ENCODE data around the gene RB1.

Gene RB1

DNA sequence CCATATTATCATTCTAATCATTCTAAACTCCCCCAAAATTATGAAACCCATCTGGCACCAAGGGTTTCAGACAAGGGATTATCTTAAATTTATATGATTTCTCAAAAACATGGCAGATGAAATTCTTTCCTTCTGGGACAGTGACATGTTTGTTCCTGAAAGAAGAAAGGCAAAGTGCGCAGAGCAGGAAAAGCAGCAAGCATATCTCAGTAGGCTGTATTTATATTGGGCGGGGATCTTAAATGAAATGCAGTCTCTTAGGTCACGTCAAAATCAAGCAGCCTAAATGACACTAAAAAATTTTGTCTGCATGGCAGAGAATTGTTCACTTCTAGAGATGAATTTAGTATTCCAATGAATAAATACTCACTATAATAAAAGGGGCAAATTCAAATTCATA, 180.0 kb downstream of the RB1 start:
- Mint-ChIP-seq H3K9me3 (no peaks in the 10 kb centered on the region), H3K36me3 (ENCODE audit: low read depth) (peaks cover 77% of the 10 kb centered on the region), H3K27me3 (no peaks in the 10 kb centered on the region), H3K27ac (no peak overlapping the region), H3K4me3 (no peak overlapping the region), H3K4me1 (ENCODE audit: low read depth) (peaks cover 48% of the 10 kb centered on the region)
- intact Hi-C loops (cut with micrococcal nuclease): loop anchor here (5.0 kb wide), 1 partner anchor 36 kb away; no protein-coding TSS in a partner anchor

DNA sequence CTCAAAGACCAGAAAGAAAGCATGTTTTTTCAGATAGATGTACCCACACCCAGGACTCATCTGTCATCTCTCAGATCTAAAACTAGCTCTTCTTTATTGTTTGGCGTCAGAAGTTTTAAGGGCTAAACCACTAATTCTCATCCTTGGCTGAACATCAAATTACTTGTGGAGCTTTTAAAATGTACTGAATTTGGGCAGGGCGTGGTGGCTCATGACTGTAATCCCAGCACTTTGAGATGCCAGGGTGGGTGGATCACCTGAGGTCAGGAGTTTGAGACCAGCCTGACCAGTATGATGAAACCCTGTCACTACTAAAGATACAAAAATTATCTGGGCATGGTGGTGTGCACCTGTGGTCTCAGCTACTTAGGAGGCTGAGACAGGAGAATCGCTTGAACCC, 181.9 kb downstream of the RB1 start:
- peaks cover 78% of the 10 kb centered on the region for H3K36me3 Mint-ChIP-seq (ENCODE audit: low read depth)

GRCh38 chr13:48486362-48486761, 182.8 kb downstream of the RB1 start:
- Mint-ChIP-seq H3K4me3 (no peak overlapping the region), H3K9me3 (no peaks in the 10 kb centered on the region), H3K27me3 (no peaks in the 10 kb centered on the region), H3K4me1 (ENCODE audit: low read depth) (peaks cover 53% of the 10 kb centered on the region), H3K27ac (peak overlapping the region; percentile 62), H3K36me3 (ENCODE audit: low read depth) (peaks cover 73% of the 10 kb centered on the region)
- intact Hi-C loops (cut with micrococcal nuclease): no loop called here

More for the DNA sequence above, 181.9 kb downstream of the RB1 start:
- Mint-ChIP-seq H3K27me3 (no peaks in the 10 kb centered on the region), H3K4me3 (no peak overlapping the region), H3K9me3 (no peaks in the 10 kb centered on the region), H3K27ac (peak overlapping the region; percentile 62), H3K4me1 (ENCODE audit: low read depth) (peaks cover 53% of the 10 kb centered on the region)
- intact Hi-C loops (cut with micrococcal nuclease): no loop called here

DNA sequence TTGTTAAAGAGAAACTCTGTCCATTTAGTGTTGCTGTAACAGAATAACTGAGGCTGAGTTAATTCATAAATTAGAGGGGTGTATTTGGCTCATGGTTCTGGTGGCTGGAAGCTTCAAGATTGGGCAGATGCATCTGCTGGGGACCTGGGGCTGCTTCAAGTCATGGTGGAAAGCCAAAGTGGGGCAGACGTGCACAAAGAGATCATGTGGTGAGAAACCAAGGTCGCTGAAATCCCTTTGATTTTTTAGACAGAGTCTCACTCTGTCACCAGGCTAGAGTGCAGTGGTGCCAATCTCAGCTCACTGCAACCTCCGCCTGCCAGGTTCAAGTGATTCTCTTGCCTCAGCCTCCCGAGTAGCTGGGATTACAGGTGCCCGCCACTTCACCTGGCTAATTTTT, 183.3 kb downstream of the RB1 start:
- H3K4me3 Mint-ChIP-seq: no peak overlapping the region
- no peaks in the 10 kb centered on the region for H3K27me3 Mint-ChIP-seq
- peak overlapping the region; percentile 62 for H3K27ac Mint-ChIP-seq
- intact Hi-C loops (cut with micrococcal nuclease): no loop called here
- peaks cover 69% of the 10 kb centered on the region for H3K36me3 Mint-ChIP-seq (ENCODE audit: low read depth)
- H3K4me1 Mint-ChIP-seq (ENCODE audit: low read depth): peaks cover 52% of the 10 kb centered on the region
- H3K9me3 Mint-ChIP-seq: no peaks in the 10 kb centered on the region

- no peak overlapping the region for H3K4me3 Mint-ChIP-seq
- H3K27me3 Mint-ChIP-seq: no peaks in the 10 kb centered on the region
- peaks cover 57% of the 10 kb centered on the region for H3K36me3 Mint-ChIP-seq (ENCODE audit: low read depth)
- H3K4me1 Mint-ChIP-seq (ENCODE audit: low read depth): peaks cover 41% of the 10 kb centered on the region
- no peak overlapping the region for H3K27ac Mint-ChIP-seq
- H3K9me3 Mint-ChIP-seq: no peaks in the 10 kb centered on the region
- intact Hi-C loops (cut with micrococcal nuclease): no loop called here
Observed at GRCh38 chr13:48487968-48488367, 184.4 kb downstream of the RB1 start.

- H3K4me3 Mint-ChIP-seq: peak overlapping the region; percentile 35
- intact Hi-C loops (cut with micrococcal nuclease): no loop called here
- H3K27ac Mint-ChIP-seq: no peak overlapping the region
- H3K36me3 Mint-ChIP-seq (ENCODE audit: low read depth): peaks cover 54% of the 10 kb centered on the region
- H3K9me3 Mint-ChIP-seq: no peaks in the 10 kb centered on the region
- no peaks in the 10 kb centered on the region for H3K27me3 Mint-ChIP-seq
- peaks cover 38% of the 10 kb centered on the region for H3K4me1 Mint-ChIP-seq (ENCODE audit: low read depth)
Observed at GRCh38 chr13:48488995-48489394, 185.4 kb downstream of the RB1 start.

DNA sequence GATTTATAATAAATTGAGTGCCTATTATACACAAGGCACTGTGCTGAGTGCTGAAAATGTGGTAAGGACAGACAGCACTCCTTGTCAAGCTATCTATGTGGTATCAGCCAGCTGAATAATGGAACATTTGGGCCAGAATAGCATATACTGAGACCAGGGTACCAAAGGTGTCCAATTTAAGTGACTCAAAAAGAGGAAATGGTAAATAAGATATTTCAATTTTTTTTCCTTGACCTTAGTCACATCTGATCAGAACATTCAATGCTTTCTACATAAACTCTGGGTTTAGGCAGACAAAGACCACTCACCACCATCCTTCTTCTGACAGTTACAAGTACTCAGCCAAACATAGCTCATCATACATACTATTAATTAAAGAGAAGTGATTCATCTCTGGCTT, 186.1 kb downstream of the RB1 start:
- intact Hi-C loops (cut with micrococcal nuclease): loop anchor here (5.0 kb wide), 3 partner anchors 43 to 88 kb away; partner anchors contain the start of genes LPAR6 and RCBTB2
- Mint-ChIP-seq H3K4me1 (ENCODE audit: low read depth) (peaks cover 38% of the 10 kb centered on the region), H3K27ac (no peak overlapping the region)

GRCh38 chr13:48490241-48490640, 186.7 kb downstream of the RB1 start:
- H3K9me3 Mint-ChIP-seq: no peaks in the 10 kb centered on the region
- peak overlapping the region; percentile 30 for H3K4me3 Mint-ChIP-seq
- peaks cover 54% of the 10 kb centered on the region for H3K36me3 Mint-ChIP-seq (ENCODE audit: low read depth)
- H3K27ac Mint-ChIP-seq: no peak overlapping the region
- intact Hi-C loops (cut with micrococcal nuclease): loop anchor here (5.0 kb wide), 3 partner anchors 42 to 87 kb away; partner anchors contain the start of genes LPAR6 and RCBTB2
- H3K4me1 Mint-ChIP-seq (ENCODE audit: low read depth): peaks cover 32% of the 10 kb centered on the region
- no peaks in the 10 kb centered on the region for H3K27me3 Mint-ChIP-seq

More for the DNA sequence above, 186.1 kb downstream of the RB1 start:
- peaks cover 54% of the 10 kb centered on the region for H3K36me3 Mint-ChIP-seq (ENCODE audit: low read depth)
- no peaks in the 10 kb centered on the region for H3K9me3 Mint-ChIP-seq
- H3K4me3 Mint-ChIP-seq: peak overlapping the region; percentile 14
- no peaks in the 10 kb centered on the region for H3K27me3 Mint-ChIP-seq

DNA sequence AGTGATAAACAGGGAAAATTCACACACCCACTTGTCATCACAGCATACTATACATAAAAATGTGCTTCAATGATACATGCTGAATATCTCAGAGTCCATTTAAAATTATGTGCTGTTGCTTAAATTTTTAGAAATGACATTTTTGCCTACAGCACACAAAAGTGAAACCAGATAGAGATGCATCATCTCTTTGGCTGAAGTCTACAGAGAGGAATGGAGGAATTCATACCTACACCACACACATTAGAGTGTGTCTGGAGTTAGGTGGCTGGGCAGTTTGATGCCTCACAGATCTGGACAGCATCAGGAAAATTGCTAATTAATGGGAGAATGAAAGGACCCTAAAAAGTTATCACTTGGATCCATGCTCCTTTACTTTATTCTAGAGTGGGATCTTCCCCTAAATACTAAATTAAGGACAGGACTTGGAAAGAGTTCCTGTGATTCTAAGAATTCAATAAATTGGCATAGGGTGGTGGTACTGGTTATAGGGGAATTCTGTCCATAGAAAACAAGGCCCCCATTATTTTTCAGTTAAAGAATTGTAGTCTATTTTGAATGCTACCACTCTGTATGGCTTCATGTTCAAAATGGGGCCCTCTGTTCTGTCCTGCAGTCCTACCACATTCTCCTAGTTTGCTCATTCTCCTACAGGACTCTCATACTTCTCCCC, 188.0 kb downstream of the RB1 start:
- peaks cover 53% of the 10 kb centered on the region for H3K36me3 Mint-ChIP-seq (ENCODE audit: low read depth)
- no peak overlapping the region for H3K27ac Mint-ChIP-seq
- no peaks in the 10 kb centered on the region for H3K9me3 Mint-ChIP-seq
- H3K4me1 Mint-ChIP-seq (ENCODE audit: low read depth): peaks cover 25% of the 10 kb centered on the region
- H3K27me3 Mint-ChIP-seq: no peaks in the 10 kb centered on the region
- no peak overlapping the region for H3K4me3 Mint-ChIP-seq
- intact Hi-C loops (cut with micrococcal nuclease): loop anchor here (1.0 to 5.0 kb wide), 4 partner anchors 9 to 86 kb away; partner anchors contain the start of genes LPAR6 and RCBTB2

DNA sequence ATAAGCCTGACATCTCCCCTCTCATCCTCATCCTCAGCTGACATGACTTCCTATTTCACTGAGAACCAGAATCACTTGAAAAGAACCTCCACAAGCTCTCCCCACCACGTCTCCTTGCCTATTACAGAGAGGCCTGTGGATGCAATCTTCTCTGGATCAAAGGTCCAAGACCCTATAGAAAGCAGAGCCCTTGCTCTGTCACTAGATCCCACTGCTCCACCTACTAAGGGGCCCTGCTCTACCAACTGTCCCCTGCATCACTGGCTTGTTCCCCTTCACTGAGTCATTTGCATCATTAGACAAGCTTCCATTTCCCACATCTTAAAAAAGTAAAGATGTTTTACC, 188.5 kb downstream of the RB1 start:
- intact Hi-C loops (cut with micrococcal nuclease): loop anchor here (1.0 to 5.0 kb wide), 4 partner anchors 8 to 85 kb away; partner anchors contain the start of genes LPAR6 and RCBTB2
- Mint-ChIP-seq H3K27me3 (no peaks in the 10 kb centered on the region), H3K4me3 (no peak overlapping the region), H3K9me3 (no peaks in the 10 kb centered on the region), H3K36me3 (ENCODE audit: low read depth) (peaks cover 53% of the 10 kb centered on the region), H3K4me1 (ENCODE audit: low read depth) (peaks cover 25% of the 10 kb centered on the region), H3K27ac (no peak overlapping the region)

- Mint-ChIP-seq H3K4me1 (ENCODE audit: low read depth) (peaks cover 23% of the 10 kb centered on the region), H3K27ac (no peak overlapping the region), H3K27me3 (no peaks in the 10 kb centered on the region)
Observed at GRCh38 chr13:48492470-48493065, 189.0 kb downstream of the RB1 start.

DNA sequence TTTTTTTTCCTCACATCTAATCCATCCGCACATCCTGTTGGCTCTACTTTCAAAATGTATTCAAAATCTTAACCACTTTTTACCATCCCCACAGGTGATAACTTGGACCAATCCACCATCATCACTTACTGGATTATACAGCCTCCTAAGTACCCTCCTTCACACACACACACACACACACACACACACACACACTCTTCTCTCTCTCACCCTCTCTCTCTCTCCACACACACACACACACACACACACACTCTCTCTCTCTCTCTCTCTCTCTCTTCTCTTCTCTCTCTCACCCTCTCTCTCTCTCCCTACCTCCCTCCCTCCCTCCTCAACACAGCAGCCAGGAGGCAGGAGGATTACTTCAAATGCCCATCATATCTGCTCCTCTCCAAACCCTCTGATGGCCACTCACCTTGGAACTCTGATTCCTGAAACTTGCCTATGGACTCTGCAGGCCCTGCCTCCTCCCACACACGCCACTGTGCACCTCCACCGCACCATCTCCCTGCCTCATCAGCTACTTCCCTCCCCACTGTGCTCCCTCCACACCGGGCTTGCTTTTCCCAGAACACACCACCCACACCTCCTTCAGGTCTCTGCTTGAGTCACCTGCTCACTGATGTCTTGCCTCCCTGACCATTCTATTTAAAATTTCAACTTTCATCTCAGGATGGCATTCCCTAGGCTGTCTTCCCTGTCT, 189.7 kb downstream of the RB1 start:
- Mint-ChIP-seq H3K27ac (no peak overlapping the region), H3K36me3 (ENCODE audit: low read depth) (peaks cover 52% of the 10 kb centered on the region), H3K4me3 (no peak overlapping the region), H3K4me1 (ENCODE audit: low read depth) (peaks cover 20% of the 10 kb centered on the region), H3K27me3 (no peaks in the 10 kb centered on the region), H3K9me3 (no peaks in the 10 kb centered on the region)
- intact Hi-C loops (cut with micrococcal nuclease): loop anchor here (5.0 kb wide), 3 partner anchors 39 to 84 kb away; partner anchors contain the start of genes LPAR6 and RCBTB2

More at GRCh38 chr13:48492470-48493065, 189.0 kb downstream of the RB1 start:
- H3K4me3 Mint-ChIP-seq: no peak overlapping the region
- H3K9me3 Mint-ChIP-seq: no peaks in the 10 kb centered on the region
- peaks cover 51% of the 10 kb centered on the region for H3K36me3 Mint-ChIP-seq (ENCODE audit: low read depth)
- intact Hi-C loops (cut with micrococcal nuclease): loop anchor here (1.0 to 5.0 kb wide), 4 partner anchors 8 to 85 kb away; partner anchors contain the start of genes LPAR6 and RCBTB2

DNA sequence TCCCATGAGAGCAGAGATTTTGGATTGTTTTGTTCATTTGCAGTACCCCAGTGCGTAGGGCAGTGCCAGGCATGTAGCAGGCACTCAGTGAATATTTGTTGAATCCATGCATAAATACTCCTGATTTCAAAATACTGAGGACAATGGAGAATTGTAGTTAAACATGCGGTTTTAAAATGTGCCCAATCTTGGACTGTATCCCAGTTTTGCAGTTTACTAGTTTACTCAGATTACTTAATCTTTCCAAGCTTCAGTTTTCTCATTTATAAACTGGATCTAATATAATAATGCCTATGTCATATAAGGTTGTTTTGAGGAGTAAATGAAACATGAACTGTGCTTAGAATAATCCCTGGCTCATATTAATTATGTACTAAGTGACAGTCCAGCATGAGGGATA, 190.3 kb downstream of the RB1 start:
- Mint-ChIP-seq H3K27me3 (no peaks in the 10 kb centered on the region), H3K27ac (no peak overlapping the region), H3K4me3 (no peak overlapping the region), H3K9me3 (no peaks in the 10 kb centered on the region), H3K4me1 (ENCODE audit: low read depth) (peaks cover 18% of the 10 kb centered on the region), H3K36me3 (ENCODE audit: low read depth) (peaks cover 52% of the 10 kb centered on the region)
- intact Hi-C loops (cut with micrococcal nuclease): loop anchor here (5.0 kb wide), 3 partner anchors 38 to 83 kb away; partner anchors contain the start of genes LPAR6 and RCBTB2

- peaks cover 52% of the 10 kb centered on the region for H3K36me3 Mint-ChIP-seq (ENCODE audit: low read depth)
- no peaks in the 10 kb centered on the region for H3K9me3 Mint-ChIP-seq
- H3K4me3 Mint-ChIP-seq: no peak overlapping the region
- H3K4me1 Mint-ChIP-seq (ENCODE audit: low read depth): peaks cover 26% of the 10 kb centered on the region
- intact Hi-C loops (cut with micrococcal nuclease): loop anchor here (5.0 kb wide), 3 partner anchors 37 to 83 kb away; partner anchors contain the start of genes LPAR6 and RCBTB2
- H3K27me3 Mint-ChIP-seq: no peaks in the 10 kb centered on the region
- no peak overlapping the region for H3K27ac Mint-ChIP-seq
Observed at GRCh38 chr13:48494874-48495273, 191.3 kb downstream of the RB1 start.

Measured in dendritic cell treated with granulocyte-macrophage colony-stimulating factor and Interleukin-4, amounts not matched to agents 40 ng/mL and 50 ng/mL, for 4 days (primary cell).